Measurements from ENCODE around the gene TENM3. TPM values are rescaled to one million over a fixed set of nuclear protein-coding genes. Genes with fewer than 3 reads are reported as not detected.
"Not testable (repeated sequence)": the region's sequence is repeated elsewhere in the genome, so short reads cannot be mapped to it uniquely, and the experiment has no call there.

Gene TENM3
- polyA plus RNA-seq, 1 of the 3 experiments (the other 2 are of a cell fraction) = 10.4 TPM

DNA sequence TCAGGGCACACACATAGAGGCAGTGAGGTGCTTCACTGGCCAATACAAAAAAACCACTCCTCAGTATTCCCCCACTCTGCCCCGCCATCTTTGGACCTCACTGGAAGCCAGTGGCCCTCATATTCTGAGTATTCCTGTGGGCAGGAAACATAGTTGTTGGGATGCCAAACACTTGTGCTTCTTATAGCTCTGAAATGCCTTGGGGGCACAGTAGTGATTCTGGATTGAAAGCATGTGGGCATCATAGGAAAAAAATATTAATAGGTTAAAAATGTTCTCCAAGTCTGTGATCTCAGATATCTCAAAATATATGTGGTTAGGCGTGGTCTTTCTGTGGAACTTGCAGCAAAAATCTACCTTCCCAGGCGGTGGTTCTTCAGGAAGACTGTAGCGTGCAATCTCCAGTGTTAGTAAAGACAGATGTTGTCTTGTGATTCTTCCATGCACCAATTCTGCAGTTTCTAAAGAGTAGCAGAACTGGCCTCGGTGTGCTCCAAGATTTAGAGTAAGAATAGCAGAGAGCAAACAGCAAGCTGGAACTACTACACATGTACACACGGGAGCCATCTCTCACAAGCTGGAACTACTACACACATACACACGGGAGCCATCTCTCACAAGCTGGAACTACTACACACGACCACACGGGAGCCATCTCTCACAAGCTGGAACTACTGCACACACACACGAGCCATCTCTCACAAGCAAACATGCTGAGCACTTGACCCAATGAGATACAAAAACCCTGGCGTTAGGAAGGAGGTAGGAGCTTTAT lies 8.0 kb upstream of the TENM3 start:
- Histone ChIP-seq H3K4me1 (ENCODE audit: control insufficient read depth in 1 of 2, insufficient read depth in 2 of 2, low read depth in 1 of 2, low read length in 1 of 2) (peaks cover 5 to 22% of the 10 kb centered on the region in 2 experiments; a peak in 3 of 4 replicates), H3K4me3 (ENCODE audit: low read depth in 2 of 2, low read length in 1 of 2) (no peak overlapping the region), H4K20me1 (ENCODE audit: insufficient read depth) (no peaks in the 10 kb centered on the region), H3K27ac (ENCODE audit: low read depth in 2 of 2, low read length in 1 of 2) (no peak overlapping the region), H3K9me3 (no peaks in the 10 kb centered on the region), H3K79me2 (ENCODE audit: insufficient read depth) (no peaks in the 10 kb centered on the region), H3K4me2 (no peak overlapping the region), H3K9me2 (no peaks in the 10 kb centered on the region), H3K9ac (no peak overlapping the region), H2AFZ (ENCODE audit: low read depth) (no peak overlapping the region), H3F3A (replicated peaks; ENCODE audit: insufficient read depth) (peaks cover 32% of the 10 kb centered on the region), H3K36me3 (replicated peaks in 1 of 2; ENCODE audit: control insufficient read depth in 1 of 2, insufficient read depth in 2 of 2, low read length in 1 of 2) (no peaks in the 10 kb centered on the region), H3K27me3 (ENCODE audit: insufficient read depth) (no peaks in the 10 kb centered on the region)
- ChIA-PET POLR2A (no interaction called here), CTCF (no interaction called here)
- 88% methylated on average over 11 of the region's 11 CpGs for WGBS (ENCODE audit: low lambda C conversion rate)
- no peak for TF ChIP-seq FOXJ3 (CRISPR knock-in tag; IDR thresholded peaks at IDR 0.05)
- TF ChIP-seq POLR2AphosphoS5 (IDR thresholded peaks at IDR 0.05; ENCODE audit: low read depth, low read length) = no peak
- TF ChIP-seq FOXM1 (IDR thresholded peaks at IDR 0.05; ENCODE audit: low read depth) = no peak
- TF ChIP-seq RXRA (IDR thresholded peaks at IDR 0.05; ENCODE audit: borderline replicate concordance, low read depth) = no peak
- no peak for TF ChIP-seq EZH2phosphoT487 (IDR thresholded peaks at IDR 0.05; ENCODE audit: borderline replicate concordance, low read depth)
- TF ChIP-seq FOSL2 (IDR thresholded peaks at IDR 0.05; ENCODE audit: borderline replicate concordance, low read depth) = no peak
- TF ChIP-seq ELF1 (IDR thresholded peaks at IDR 0.05) = no peak
- TF ChIP-seq NRF1 (IDR thresholded peaks at IDR 0.05; ENCODE audit: low read depth, low read length) = no peak
- TF ChIP-seq JUND (IDR thresholded peaks at IDR 0.05) = no peak
- TF ChIP-seq SIN3A (IDR thresholded peaks at IDR 0.05; ENCODE audit: borderline replicate concordance, low read depth, low read length) = no peak
- DNase-seq = no peak

DNA sequence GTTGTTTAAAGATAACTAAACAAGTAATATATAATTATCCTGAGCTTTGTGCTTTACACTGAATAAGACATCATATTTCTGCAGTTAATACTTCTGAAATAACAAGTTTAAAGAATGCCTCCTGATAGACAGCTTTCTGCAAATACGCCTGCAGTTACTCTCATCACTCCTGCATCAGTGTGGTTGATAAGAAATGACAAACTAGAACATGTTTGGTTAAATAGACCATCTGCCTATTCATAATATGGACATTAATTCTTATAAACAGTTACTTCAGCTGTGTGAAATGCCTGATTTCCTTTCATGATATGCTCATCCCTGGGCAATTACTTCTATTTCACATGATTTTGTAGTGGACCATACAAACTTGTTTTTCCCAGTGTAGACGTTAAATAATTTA lies 7.0 kb upstream of the TENM3 start:
- Histone ChIP-seq H3F3A (replicated peaks; ENCODE audit: insufficient read depth) (peaks cover 38% of the 10 kb centered on the region), H3K27ac (ENCODE audit: low read depth in 2 of 2, low read length in 1 of 2) (no peak overlapping the region), H3K9ac (no peak overlapping the region), H3K9me2 (no peaks in the 10 kb centered on the region), H3K79me2 (ENCODE audit: insufficient read depth) (no peaks in the 10 kb centered on the region), H3K4me3 (ENCODE audit: low read depth in 2 of 2, low read length in 1 of 2) (no peak overlapping the region), H2AFZ (ENCODE audit: low read depth) (no peak overlapping the region), H3K27me3 (ENCODE audit: insufficient read depth) (no peaks in the 10 kb centered on the region), H3K36me3 (replicated peaks in 1 of 2; ENCODE audit: control insufficient read depth in 1 of 2, insufficient read depth in 2 of 2, low read length in 1 of 2) (no peaks in the 10 kb centered on the region), H4K20me1 (ENCODE audit: insufficient read depth) (no peaks in the 10 kb centered on the region), H3K4me1 (ENCODE audit: control insufficient read depth in 1 of 2, insufficient read depth in 2 of 2, low read depth in 1 of 2, low read length in 1 of 2) (peaks cover 10 to 22% of the 10 kb centered on the region in 2 experiments; a peak in 3 of 4 replicates), H3K9me3 (no peaks in the 10 kb centered on the region), H3K4me2 (no peak overlapping the region)
- ChIA-PET POLR2A (no interaction called here), CTCF (interaction anchor here (1.2 kb wide), 1 partner anchor 12 kb away, joined by 3 read pairs; no protein-coding TSS in a partner anchor)
- TF ChIP-seq, protein P1, sequence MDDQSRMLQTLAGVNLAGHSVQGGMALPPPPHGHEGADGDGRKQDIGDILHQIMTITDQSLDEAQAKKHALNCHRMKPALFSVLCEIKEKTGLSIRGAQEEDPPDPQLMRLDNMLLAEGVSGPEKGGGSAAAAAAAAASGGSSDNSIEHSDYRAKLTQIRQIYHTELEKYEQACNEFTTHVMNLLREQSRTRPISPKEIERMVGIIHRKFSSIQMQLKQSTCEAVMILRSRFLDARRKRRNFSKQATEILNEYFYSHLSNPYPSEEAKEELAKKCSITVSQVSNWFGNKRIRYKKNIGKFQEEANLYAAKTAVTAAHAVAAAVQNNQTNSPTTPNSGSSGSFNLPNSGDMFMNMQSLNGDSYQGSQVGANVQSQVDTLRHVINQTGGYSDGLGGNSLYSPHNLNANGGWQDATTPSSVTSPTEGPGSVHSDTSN (IDR thresholded peaks at IDR 0.05) = no peak
- no peak for TF ChIP-seq TEAD4 (IDR thresholded peaks at IDR 0.05; ENCODE audit: borderline replicate concordance, insufficient read depth)
- WGBS (ENCODE audit: low lambda C conversion rate) = 76% methylated on average over 2 of the region's 2 CpGs
- no peak for DNase-seq

DNA sequence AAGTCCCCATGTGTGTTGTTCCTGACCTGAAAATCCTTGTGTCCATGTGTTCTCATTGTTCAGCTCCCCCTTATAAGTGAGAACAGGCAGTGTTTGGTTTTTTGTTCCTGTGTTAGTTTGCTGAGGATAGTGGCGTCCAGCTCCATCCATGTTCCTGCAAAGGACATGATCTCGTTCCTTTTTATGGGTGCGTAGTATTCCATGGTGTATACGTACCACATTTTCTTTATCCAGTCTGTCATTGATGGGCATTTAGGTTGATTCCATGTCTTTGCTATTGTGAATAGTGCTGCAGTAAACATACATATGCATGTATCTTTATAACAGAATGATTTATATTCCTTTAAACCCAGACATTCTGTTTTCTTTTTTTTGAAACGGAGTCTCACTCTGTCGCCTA lies 6.2 kb upstream of the TENM3 start:
- H3K27ac ChIP-seq (ENCODE audit: low read depth in 2 of 2, low read length in 1 of 2); H3K9me3 ChIP-seq; DNase-seq; H3K79me2 ChIP-seq (ENCODE audit: insufficient read depth); H3K4me3 ChIP-seq (ENCODE audit: low read depth in 2 of 2, low read length in 1 of 2); H3K36me3 ChIP-seq (replicated peaks in 1 of 2; ENCODE audit: control insufficient read depth in 1 of 2, insufficient read depth in 2 of 2, low read length in 1 of 2); H2AFZ ChIP-seq (ENCODE audit: low read depth); H4K20me1 ChIP-seq (ENCODE audit: insufficient read depth); H3K9me2 ChIP-seq; POLR2A ChIA-PET; H3K9ac ChIP-seq; H3K27me3 ChIP-seq (ENCODE audit: insufficient read depth); H3K4me2 ChIP-seq: not testable (repeated sequence)
- Histone ChIP-seq H3F3A (replicated peaks; ENCODE audit: insufficient read depth) (peaks cover 36% of the 10 kb centered on the region), H3K4me1 (ENCODE audit: control insufficient read depth in 1 of 2, insufficient read depth in 2 of 2, low read depth in 1 of 2, low read length in 1 of 2) (peaks cover 10 to 16% of the 10 kb centered on the region in 2 experiments; a peak in 3 of 4 replicates)
- WGBS (ENCODE audit: low lambda C conversion rate) = 95% methylated on average over 6 of the region's 6 CpGs
- CTCF ChIA-PET = interaction anchor here (1.2 kb wide), 1 partner anchor 13 kb away, joined by 3 read pairs; no protein-coding TSS in a partner anchor
